A549 (cell line): ENCODE measurements around the gene ARL4A. TPM values are rescaled to one million over a fixed set of nuclear protein-coding genes. Genes with fewer than 3 reads are reported as not detected.

Experiments used
- ATAC-seq, 2 experiments: fragments of 200-7000 bp in 1 of 2; fragments of >200 bp in 1 of 2; cut with Nextera tagmentation in 1 of 2; cut with Tn5 transposase in 1 of 2; 3 replicates each; pipeline versions ENCODE4 v1.8.0 to v1.9.1; 2018 to 2020; ENCODE audit warnings: mild to moderate bottlenecking in 1 of 2, moderate library complexity in 1 of 2
- CTCF ChIA-PET: fragments of 300-600 bp; sonication (Branson Sonifier 250); formaldehyde crosslinking; extraction: SDS; loops from one replicate; lab custom pipeline; 2021; ENCODE audit warnings: antibody characterized with exemption, inconsistent platforms; lab: Yijun Ruan, JAX
- POLR2A ChIA-PET: fragments of 350-600 bp; formaldehyde crosslinking; extraction: SDS; loops from one replicate; lab custom pipeline; 2021; ENCODE audit warnings: antibody characterized with exemption, inconsistent platforms; lab: Yijun Ruan, JAX
- DNase-seq, 2 experiments: peaks; one replicate each; pipeline versions ENCODE4 v3.0.0 to v3.0.0-alpha.2; 2011 to 2016; ENCODE audit warnings: low read depth in 1 of 2, low spot score in 1 of 2
- FAIRE-seq: peaks from 2 replicates; lab custom pipeline; 2011; peaks lifted over from hg19 to GRCh38; lab: Jason Lieb, UNC
- H3K27ac ChIP-seq, 2 experiments: fragments of >200 bp; sonication (Bioruptor Twin); formaldehyde crosslinking; 3 replicates each; pipeline ENCODE4 v1.5.1; 2016 to 2017
- H3K4me1 ChIP-seq: fragments of >200 bp; sonication (Bioruptor Twin); formaldehyde crosslinking; 3 replicates; pipeline ENCODE4 v1.6.1; 2016
- H3K4me2 ChIP-seq: fragments of >200 bp; sonication (Bioruptor Twin); formaldehyde crosslinking; 3 replicates; pipeline ENCODE4 v1.6.1; 2016
- H3K4me3 ChIP-seq: fragments of >200 bp; sonication (Bioruptor Twin); formaldehyde crosslinking; 3 replicates; pipeline ENCODE4 v1.5.1; 2016
- H3K9me3 ChIP-seq: fragments of >200 bp; sonication (Bioruptor Twin); formaldehyde crosslinking; 3 replicates; pipeline ENCODE4 v1.6.1; 2016
- ELK1 ChIP-seq: fragments of 150-350 bp; IDR thresholded peaks from 2 replicates; pipeline ENCODE4 v1.6.1; 2014; ENCODE audit warnings: low read depth, mild to moderate bottlenecking, low read length
- ESRRA ChIP-seq: fragments of 150-350 bp; IDR thresholded peaks from 2 replicates; pipeline ENCODE4 v1.6.1; 2014; ENCODE audit warnings: mild to moderate bottlenecking, low read length, borderline replicate concordance
- FOSB ChIP-seq: fragments of 250-450 bp; sonication (Bioruptor Pico); IDR thresholded peaks from 2 replicates; pipeline ENCODE4 v1.5.0; 2020; ENCODE audit warnings: mild to moderate bottlenecking, moderate library complexity
- FOSL2 ChIP-seq, 2 experiments: fragments of 450-650 bp in 1 of 2; fragments of >200 bp in 1 of 2; sonication (Bioruptor Twin) in 1 of 2; formaldehyde crosslinking; IDR thresholded peaks; 2 replicates each; pipeline versions ENCODE4 v1.5.0 to v1.6.1; 2016 to 2020; ENCODE audit warnings: mild to moderate bottlenecking in 1 of 2, moderate library complexity in 1 of 2
- HDAC2 ChIP-seq: fragments of 200-600 bp; sonication (generic); IDR thresholded peaks from 2 replicates; pipeline ENCODE4 v1.6.1; 2016
- MAFK ChIP-seq: fragments of 450-650 bp; IDR thresholded peaks from 2 replicates; pipeline ENCODE4 v1.6.1; 2014; ENCODE audit not compliant: partially characterized antibody
- NPAS2 ChIP-seq: fragments of 250-450 bp; sonication (Bioruptor Pico); IDR thresholded peaks from 2 replicates; pipeline ENCODE4 v1.8.0; 2022; ENCODE audit warnings: mild to moderate bottlenecking, moderate library complexity, borderline replicate concordance
- PHF8 ChIP-seq: fragments of 200-600 bp; sonication (generic); IDR thresholded peaks from 2 replicates; pipeline ENCODE4 v1.6.1; 2016; ENCODE audit warnings: low read depth, mild to moderate bottlenecking, antibody characterized with exemption, moderate library complexity, borderline replicate concordance
- RCOR1 ChIP-seq: fragments of 150-350 bp; IDR thresholded peaks from 2 replicates; pipeline ENCODE4 v1.6.1; 2014; ENCODE audit warnings: antibody characterized with exemption, low read length, low read depth
- RFX5 ChIP-seq: fragments of 450-650 bp; IDR thresholded peaks from 2 replicates; pipeline ENCODE4 v1.7.1; 2014; ENCODE audit warnings: antibody characterized with exemption, mild to moderate bottlenecking, moderate library complexity
- TP53 ChIP-seq: fragments of 250-450 bp; sonication (Bioruptor Pico); IDR thresholded peaks from 2 replicates; pipeline ENCODE4 v1.5.0; 2021; ENCODE audit warnings: mild to moderate bottlenecking, moderate library complexity
- USF2 ChIP-seq: fragments of 450-650 bp; IDR thresholded peaks from 2 replicates; pipeline ENCODE4 v1.6.1; 2014; ENCODE audit warnings: antibody characterized with exemption
- ZFP36 ChIP-seq: fragments of 450-650 bp; IDR thresholded peaks from 2 replicates; pipeline ENCODE4 v1.6.1; 2014; ENCODE audit warnings: borderline replicate concordance; ENCODE audit not compliant: partially characterized antibody
- ZSCAN20 ChIP-seq: fragments of 250-450 bp; sonication (Bioruptor Pico); IDR thresholded peaks from 2 replicates; pipeline ENCODE4 v1.8.0; 2022; ENCODE audit warnings: mild to moderate bottlenecking, moderate library complexity
- WGBS: methylation state at CpG from one replicate; pipeline ENCODE4 v1.1.6; 2017; ENCODE audit errors: missing lambda C conversion rate; 5-methylcytosine and 5-hydroxymethylcytosine counted together
- polyA plus RNA-seq, 4 experiments: library from polyadenylated mRNA; depleted of rRNA in 3 of 4; stranded (reverse); fragments of >200 nt; fragmentation: RNase III in 1 of 4; extraction: RNeasy Plus Mini Kit Qiagen cat#74134 plus additional on column Dnase treatment in 1 of 4; gene quantifications; 2 replicates in 3 of 4; 3 replicates in 1 of 4; pipeline ENCODE4 v1.2.3, GENCODE V29; 2011 to 2017
- TF ChIP-seq, protein P1 (sequence below): IDR thresholded peaks from 2 replicates; pipeline ENCODE4 v1.6.1; 2012; ENCODE audit warnings: low read depth, borderline replicate concordance
- TF ChIP-seq, protein P2 (sequence below): IDR thresholded peaks from 2 replicates; pipeline ENCODE4 v1.6.1; 2012

The ARL4A gene
- polyA plus RNA-seq, 2 of the 4 experiments (the other 2 are of a cell fraction) = 51.9 to 76.1 TPM

- no peak for DNase-seq
- peak; percentile 44 for TF ChIP-seq MAFK
- TF ChIP-seq, protein P1, sequence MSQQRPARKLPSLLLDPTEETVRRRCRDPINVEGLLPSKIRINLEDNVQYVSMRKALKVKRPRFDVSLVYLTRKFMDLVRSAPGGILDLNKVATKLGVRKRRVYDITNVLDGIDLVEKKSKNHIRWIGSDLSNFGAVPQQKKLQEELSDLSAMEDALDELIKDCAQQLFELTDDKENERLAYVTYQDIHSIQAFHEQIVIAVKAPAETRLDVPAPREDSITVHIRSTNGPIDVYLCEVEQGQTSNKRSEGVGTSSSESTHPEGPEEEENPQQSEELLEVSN = no peak
- no peak for TF ChIP-seq NPAS2 (CRISPR knock-in tag)
- TF ChIP-seq, all 56 proteins: peak for 1
- Histone ChIP-seq H3K4me2 (peak overlapping the region; percentile 8; the same call in 2 of the 3 replicates), H3K4me1 (peaks cover 62% of the 10 kb centered on the region), H3K27ac (peak overlapping the region; percentile 68 to 84), H3K9me3 (no peaks in the 10 kb centered on the region), H3K4me3 (no peak overlapping the region)
- FAIRE-seq (no peak), ATAC-seq (no peak)
- ChIA-PET POLR2A (no interaction called here), CTCF (interaction anchor here (0.9 to 1.7 kb wide), 4 partner anchors 10 to 39 kb away, joined by 3 to 15 read pairs (median 6); partner anchors contain the start of gene ARL4A)
- 78% methylated on average over 4 of the region's 4 CpGs for WGBS
Observed at GRCh38 chr7:12648704-12649261, 38.6 kb upstream of the ARL4A start.

GRCh38 chr7:12649348-12649747, 38.1 kb upstream of the ARL4A start:
- Histone ChIP-seq H3K4me1 (peaks cover 64% of the 10 kb centered on the region), H3K4me2 (peak overlapping the region; percentile 8; the same call in 1 of the 3 replicates), H3K4me3 (no peak overlapping the region), H3K9me3 (no peaks in the 10 kb centered on the region), H3K27ac (peak overlapping the region in 1 of 2 experiments; percentile 68; a peak in 2 of 6 replicates)
- ATAC-seq (no peak), FAIRE-seq (no peak), DNase-seq (no peak)
- ChIA-PET CTCF (interaction anchor here (0.9 to 1.4 kb wide), 4 partner anchors 11 to 38 kb away, joined by 3 to 8 read pairs (median 4); partner anchors contain the start of gene ARL4A), POLR2A (no interaction called here)
- TF ChIP-seq, protein P2, sequence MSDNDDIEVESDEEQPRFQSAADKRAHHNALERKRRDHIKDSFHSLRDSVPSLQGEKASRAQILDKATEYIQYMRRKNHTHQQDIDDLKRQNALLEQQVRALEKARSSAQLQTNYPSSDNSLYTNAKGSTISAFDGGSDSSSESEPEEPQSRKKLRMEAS = no peak
- no peak for TF ChIP-seq ZFP36
- TF ChIP-seq RCOR1 = no peak
- no peak for TF ChIP-seq FOSB (CRISPR knock-in tag)
- TF ChIP-seq RFX5 = no peak
- TF ChIP-seq PHF8 = no peak
- TF ChIP-seq USF2 = no peak
- TF ChIP-seq MAFK = no peak

DNA sequence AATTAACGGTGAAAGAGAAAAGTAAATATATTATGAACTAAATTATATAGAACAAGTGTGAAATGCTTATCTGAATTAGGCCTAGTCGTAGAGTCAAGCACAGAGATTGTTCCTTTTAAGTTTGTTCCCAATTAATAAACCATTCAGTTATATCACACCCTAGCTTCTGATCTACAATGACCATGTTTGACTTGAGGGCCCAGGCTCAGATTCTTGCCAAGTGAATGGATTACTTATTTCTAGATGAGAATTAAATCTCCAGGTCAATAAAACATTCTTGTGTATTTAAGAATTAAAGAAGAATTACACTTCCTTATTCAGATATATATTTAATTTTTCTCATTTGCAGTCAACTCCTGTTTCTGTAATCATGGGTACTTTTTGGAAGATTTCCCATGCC, 37.4 kb upstream of the ARL4A start:
- POLR2A ChIA-PET = no interaction called here
- FAIRE-seq = no peak
- ATAC-seq = no peak
- no peak for DNase-seq
- Histone ChIP-seq H3K9me3 (no peaks in the 10 kb centered on the region), H3K4me2 (peak overlapping the region; percentile 1; the same call in 1 of the 3 replicates), H3K27ac (peak overlapping the region; percentile 32 to 68; a peak in 3 of 6 replicates)
- WGBS = 62% methylated on average over 2 of the region's 2 CpGs
- no peak for TF ChIP-seq HDAC2
- TF ChIP-seq FOSL2 (IDR thresholded peaks at IDR 0.05) = no peak
- TF ChIP-seq FOSL2 (CRISPR knock-in tag; IDR thresholded peaks at IDR 0.05) = no peak
- no peak for TF ChIP-seq ZSCAN20 (CRISPR knock-in tag)
- TF ChIP-seq TP53 (CRISPR knock-in tag) = no peak
- TF ChIP-seq, protein P2 = no peak
- no peak for TF ChIP-seq ELK1
- no peak for TF ChIP-seq ESRRA
- TF ChIP-seq, all 56 proteins: peak for 0
- no peak overlapping the region for H3K4me3 ChIP-seq
- CTCF ChIA-PET = interaction anchor here (1.3 to 1.4 kb wide), 2 partner anchors 26 to 37 kb away, joined by 3 read pairs; partner anchors contain the start of gene ARL4A
- H3K4me1 ChIP-seq = peaks cover 64% of the 10 kb centered on the region
